Neural cell (in vitro differentiated cells): ENCODE data around the gene ARHGEF16. TPM values are rescaled to one million over a fixed set of nuclear protein-coding genes. Genes with fewer than 3 reads are reported as not detected.

Experiments
- H2AFZ ChIP-seq: fragments of 200-600, 300-800 bp; sonication (generic), shearing (Covaris generic); 2 replicates; pipeline ENCODE4 v1.6.0; 2014; ENCODE audit warnings: low read depth, mild to moderate bottlenecking, antibody characterized with exemption, low read length, moderate library complexity
- H3F3A ChIP-seq: fragments of 200-600 bp; shearing (Covaris generic); 2 replicates; pipeline ENCODE4 v1.6.1; 2016; ENCODE audit warnings: mild to moderate bottlenecking, moderate library complexity, mixed read lengths, antibody characterized with exemption, low read length; ENCODE audit not compliant: insufficient read depth, poor library complexity, severe bottlenecking
- H3K27ac ChIP-seq: fragments of 200-600, 300-800 bp; sonication (generic), shearing (Covaris generic); 2 replicates; pipeline ENCODE4 v1.5.1; 2014; ENCODE audit warnings: mild to moderate bottlenecking, low read length, moderate library complexity
- H3K27me3 ChIP-seq: fragments of 300-800, 200-600 bp; sonication (generic), shearing (Covaris generic); 2 replicates; pipeline ENCODE4 v1.6.0; 2014; ENCODE audit warnings: mild to moderate bottlenecking, low read depth, low read length, moderate library complexity; ENCODE audit not compliant: insufficient read depth
- H3K36me3 ChIP-seq: fragments of 300-800, 200-600 bp; sonication (generic), shearing (Covaris generic); 2 replicates; pipeline ENCODE4 v1.5.1; 2014; ENCODE audit warnings: mild to moderate bottlenecking, antibody characterized with exemption, low read length, moderate library complexity; ENCODE audit not compliant: insufficient read depth
- H3K4me2 ChIP-seq: fragments of 300-800, 200-600 bp; sonication (generic), shearing (Covaris generic); 2 replicates; pipeline ENCODE4 v1.6.0; 2014; ENCODE audit warnings: mild to moderate bottlenecking, low read length
- H3K4me3 ChIP-seq: fragments of 300-800, 200-600 bp; sonication (generic), shearing (Covaris generic); 2 replicates; pipeline ENCODE4 v1.5.1; 2014; ENCODE audit warnings: mild to moderate bottlenecking, low read length, moderate library complexity
- H3K79me2 ChIP-seq: fragments of 200-600 bp; shearing (Covaris generic); replicated peaks from 2 replicates; pipeline ENCODE4 v1.6.0; 2014; ENCODE audit warnings: mild to moderate bottlenecking, low read length, moderate library complexity; ENCODE audit not compliant: insufficient read depth
- H3K9ac ChIP-seq: fragments of 300-800, 200-600 bp; sonication (generic), shearing (Covaris generic); 2 replicates; pipeline ENCODE4 v1.6.1; 2016; ENCODE audit warnings: mild to moderate bottlenecking, low read length, mixed read lengths
- H3K9me2 ChIP-seq: fragments of 200-600 bp; shearing (Covaris generic); 2 replicates; pipeline ENCODE4 v1.6.1; 2016; ENCODE audit warnings: mild to moderate bottlenecking, low read length, mixed read lengths; ENCODE audit not compliant: insufficient read depth
- H3K9me3 ChIP-seq: fragments of 200-600, 300-800 bp; sonication (generic), shearing (Covaris generic); 2 replicates; pipeline ENCODE4 v1.6.1; 2016; ENCODE audit warnings: mild to moderate bottlenecking, mixed run types, low read length, moderate library complexity, mixed read lengths
- H4K20me1 ChIP-seq: fragments of 200-600 bp; shearing (Covaris generic); 2 replicates; pipeline ENCODE4 v1.6.1; 2016; ENCODE audit warnings: mild to moderate bottlenecking, mixed run types; ENCODE audit not compliant: insufficient read depth
- EP300 ChIP-seq: fragments of 450-650 bp; conservative IDR thresholded peaks from 2 replicates; pipeline ENCODE4 v1.6.1; 2014; ENCODE audit warnings: antibody characterized with exemption, mild to moderate bottlenecking, moderate library complexity; ENCODE audit not compliant: poor library complexity, severe bottlenecking
- EZH2 ChIP-seq: fragments of 200-600, 300-800 bp; shearing (Covaris generic), sonication (generic); IDR thresholded peaks from 2 replicates; pipeline ENCODE4 v1.6.1; 2014; ENCODE audit warnings: antibody characterized with exemption, low read length, borderline replicate concordance, mild to moderate bottlenecking; ENCODE audit not compliant: insufficient read depth, poor library complexity, severe bottlenecking
- MXI1 ChIP-seq: fragments of 450-650 bp; conservative IDR thresholded peaks from 2 replicates; pipeline ENCODE4 v1.6.1; 2014; ENCODE audit warnings: antibody characterized with exemption, mild to moderate bottlenecking; ENCODE audit not compliant: poor library complexity, severe bottlenecking
- POLR2AphosphoS5 ChIP-seq: IDR thresholded peaks from 2 replicates; pipeline ENCODE4 v1.6.1; 2012
- RAD21 ChIP-seq: fragments of 450-650 bp; conservative IDR thresholded peaks from 2 replicates; pipeline ENCODE4 v1.6.1; 2014; ENCODE audit warnings: antibody characterized with exemption, mild to moderate bottlenecking, moderate library complexity
- SMC3 ChIP-seq: fragments of 450-650 bp; conservative IDR thresholded peaks from 2 replicates; pipeline ENCODE4 v1.6.1; 2014; ENCODE audit warnings: antibody characterized with exemption, mild to moderate bottlenecking, moderate library complexity; ENCODE audit not compliant: poor library complexity
- TAF1 ChIP-seq: IDR thresholded peaks from 2 replicates; pipeline ENCODE4 v1.6.1; 2012; ENCODE audit warnings: low read depth
- polyA plus RNA-seq: library from polyadenylated mRNA; depleted of rRNA; stranded (reverse); fragments of >200 nt; gene quantifications from 2 replicates; pipeline ENCODE4 v1.2.3, GENCODE V29; 2014
- TF ChIP-seq, protein P1 (sequence below): IDR thresholded peaks from 2 replicates; pipeline ENCODE4 v1.6.1; 2012; ENCODE audit warnings: borderline replicate concordance
- TF ChIP-seq, protein P2 (sequence below): fragments of 450-650 bp; IDR thresholded peaks from 2 replicates; pipeline ENCODE4 v1.5.1; 2014; ENCODE audit warnings: antibody characterized with exemption, mild to moderate bottlenecking, moderate library complexity; ENCODE audit not compliant: poor library complexity, severe bottlenecking

Gene ARHGEF16
- polyA plus RNA-seq, 1 donor from 2014 or later, result 0.64 TPM

DNA sequence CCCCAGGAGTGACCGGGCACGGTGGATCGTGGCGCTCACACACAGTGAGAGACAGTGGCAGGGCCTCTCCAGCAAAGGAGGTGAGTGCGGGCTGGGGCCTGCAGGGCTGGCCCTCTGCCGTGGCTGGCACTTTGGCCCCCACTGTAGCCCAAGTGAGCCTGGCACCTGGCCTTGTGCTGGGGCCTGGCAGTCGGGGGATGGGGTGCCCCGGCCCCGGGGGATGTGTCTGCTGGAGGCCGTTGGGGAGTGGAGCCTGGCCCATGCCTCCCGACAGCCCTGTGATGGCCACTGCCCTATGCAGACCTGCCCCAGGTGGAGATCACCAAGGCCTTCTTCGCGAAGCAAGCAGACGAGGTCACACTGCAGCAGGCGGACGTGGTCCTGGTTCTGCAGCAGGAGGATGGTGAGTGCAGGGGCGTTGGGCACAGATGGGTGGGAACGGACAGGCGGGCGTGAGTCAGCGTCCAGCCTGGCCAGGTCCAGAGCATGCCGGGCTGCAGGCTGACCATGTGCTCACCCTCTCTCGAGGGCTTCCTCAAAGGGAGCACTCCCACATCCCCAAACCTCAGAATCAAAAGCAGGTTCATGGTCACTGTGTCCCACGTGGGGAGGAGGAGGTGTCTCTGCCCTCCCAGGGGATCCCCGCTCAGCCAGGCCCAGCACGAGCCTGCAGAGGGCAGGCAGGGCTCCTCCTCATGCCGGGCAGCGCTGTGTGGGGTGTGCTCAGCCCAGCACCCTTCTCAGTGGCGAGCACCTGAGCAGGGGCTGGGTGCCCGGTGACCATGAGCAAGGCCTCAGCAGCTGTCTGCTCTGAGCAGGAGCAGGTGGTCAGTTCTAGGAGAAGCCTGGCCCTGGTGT is 25.3 kb downstream of the ARHGEF16 start:
- H3K4me3 ChIP-seq, result no peak overlapping the region
- no peaks in the 10 kb centered on the region for H3K9me2 ChIP-seq
- H3K36me3 ChIP-seq, result no peaks in the 10 kb centered on the region
- H3K27me3 ChIP-seq, result no peaks in the 10 kb centered on the region
- H3K9me3 ChIP-seq, result no peaks in the 10 kb centered on the region
- H3K79me2 ChIP-seq, result no peaks in the 10 kb centered on the region
- no peak overlapping the region for H3K4me2 ChIP-seq
- no peaks in the 10 kb centered on the region for H3F3A ChIP-seq
- no peaks in the 10 kb centered on the region for H4K20me1 ChIP-seq
- no peak for TF ChIP-seq EP300
- TF ChIP-seq, protein P1, sequence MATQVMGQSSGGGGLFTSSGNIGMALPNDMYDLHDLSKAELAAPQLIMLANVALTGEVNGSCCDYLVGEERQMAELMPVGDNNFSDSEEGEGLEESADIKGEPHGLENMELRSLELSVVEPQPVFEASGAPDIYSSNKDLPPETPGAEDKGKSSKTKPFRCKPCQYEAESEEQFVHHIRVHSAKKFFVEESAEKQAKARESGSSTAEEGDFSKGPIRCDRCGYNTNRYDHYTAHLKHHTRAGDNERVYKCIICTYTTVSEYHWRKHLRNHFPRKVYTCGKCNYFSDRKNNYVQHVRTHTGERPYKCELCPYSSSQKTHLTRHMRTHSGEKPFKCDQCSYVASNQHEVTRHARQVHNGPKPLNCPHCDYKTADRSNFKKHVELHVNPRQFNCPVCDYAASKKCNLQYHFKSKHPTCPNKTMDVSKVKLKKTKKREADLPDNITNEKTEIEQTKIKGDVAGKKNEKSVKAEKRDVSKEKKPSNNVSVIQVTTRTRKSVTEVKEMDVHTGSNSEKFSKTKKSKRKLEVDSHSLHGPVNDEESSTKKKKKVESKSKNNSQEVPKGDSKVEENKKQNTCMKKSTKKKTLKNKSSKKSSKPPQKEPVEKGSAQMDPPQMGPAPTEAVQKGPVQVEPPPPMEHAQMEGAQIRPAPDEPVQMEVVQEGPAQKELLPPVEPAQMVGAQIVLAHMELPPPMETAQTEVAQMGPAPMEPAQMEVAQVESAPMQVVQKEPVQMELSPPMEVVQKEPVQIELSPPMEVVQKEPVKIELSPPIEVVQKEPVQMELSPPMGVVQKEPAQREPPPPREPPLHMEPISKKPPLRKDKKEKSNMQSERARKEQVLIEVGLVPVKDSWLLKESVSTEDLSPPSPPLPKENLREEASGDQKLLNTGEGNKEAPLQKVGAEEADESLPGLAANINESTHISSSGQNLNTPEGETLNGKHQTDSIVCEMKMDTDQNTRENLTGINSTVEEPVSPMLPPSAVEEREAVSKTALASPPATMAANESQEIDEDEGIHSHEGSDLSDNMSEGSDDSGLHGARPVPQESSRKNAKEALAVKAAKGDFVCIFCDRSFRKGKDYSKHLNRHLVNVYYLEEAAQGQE, result no peak
- no peak for TF ChIP-seq SMC3
- no peak for TF ChIP-seq TAF1
- H2AFZ ChIP-seq, result no peak overlapping the region
- no peak overlapping the region for H3K9ac ChIP-seq
- no peak overlapping the region for H3K27ac ChIP-seq

DNA sequence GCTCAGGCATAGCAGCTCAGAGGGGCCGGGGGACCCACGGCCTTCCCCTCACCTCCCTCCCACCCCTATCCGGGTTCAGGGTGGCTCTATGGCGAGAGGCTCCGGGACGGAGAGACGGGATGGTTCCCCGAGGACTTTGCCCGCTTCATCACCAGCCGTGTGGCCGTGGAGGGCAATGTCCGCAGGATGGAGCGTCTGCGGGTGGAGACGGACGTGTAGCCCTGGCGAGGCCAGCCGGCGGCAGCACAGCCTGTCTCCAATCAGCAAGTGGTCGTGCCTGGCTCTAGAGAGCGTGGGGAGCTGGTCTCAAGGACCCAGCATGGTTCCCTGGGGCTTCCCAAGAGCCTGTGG is 25.9 kb downstream of the ARHGEF16 start:
- Histone ChIP-seq H3K9me3 (no peaks in the 10 kb centered on the region), H3K27me3 (no peaks in the 10 kb centered on the region), H3F3A (no peaks in the 10 kb centered on the region), H3K79me2 (no peaks in the 10 kb centered on the region), H3K27ac (no peak overlapping the region), H3K4me2 (no peak overlapping the region), H2AFZ (no peak overlapping the region), H3K9ac (no peak overlapping the region), H3K9me2 (no peaks in the 10 kb centered on the region), H3K36me3 (no peaks in the 10 kb centered on the region), H4K20me1 (no peaks in the 10 kb centered on the region), H3K4me3 (no peak overlapping the region)
- TF ChIP-seq EZH2 (no peak), SMC3 (no peak), MXI1 (no peak), TAF1 (no peak), POLR2AphosphoS5 (no peak), EP300 (no peak), RAD21 (no peak)
- TF ChIP-seq, protein P1, result no peak
- TF ChIP-seq, protein P2, sequence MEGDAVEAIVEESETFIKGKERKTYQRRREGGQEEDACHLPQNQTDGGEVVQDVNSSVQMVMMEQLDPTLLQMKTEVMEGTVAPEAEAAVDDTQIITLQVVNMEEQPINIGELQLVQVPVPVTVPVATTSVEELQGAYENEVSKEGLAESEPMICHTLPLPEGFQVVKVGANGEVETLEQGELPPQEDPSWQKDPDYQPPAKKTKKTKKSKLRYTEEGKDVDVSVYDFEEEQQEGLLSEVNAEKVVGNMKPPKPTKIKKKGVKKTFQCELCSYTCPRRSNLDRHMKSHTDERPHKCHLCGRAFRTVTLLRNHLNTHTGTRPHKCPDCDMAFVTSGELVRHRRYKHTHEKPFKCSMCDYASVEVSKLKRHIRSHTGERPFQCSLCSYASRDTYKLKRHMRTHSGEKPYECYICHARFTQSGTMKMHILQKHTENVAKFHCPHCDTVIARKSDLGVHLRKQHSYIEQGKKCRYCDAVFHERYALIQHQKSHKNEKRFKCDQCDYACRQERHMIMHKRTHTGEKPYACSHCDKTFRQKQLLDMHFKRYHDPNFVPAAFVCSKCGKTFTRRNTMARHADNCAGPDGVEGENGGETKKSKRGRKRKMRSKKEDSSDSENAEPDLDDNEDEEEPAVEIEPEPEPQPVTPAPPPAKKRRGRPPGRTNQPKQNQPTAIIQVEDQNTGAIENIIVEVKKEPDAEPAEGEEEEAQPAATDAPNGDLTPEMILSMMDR, result no peak
